Epithelial cell of proximal tubule (primary cell): ENCODE measurements around the gene CCL14. TPM values are rescaled to one million over a fixed set of nuclear protein-coding genes. Genes with fewer than 3 reads are reported as not detected.

ENCODE experiments used
- DNase-seq: peaks from one replicate; pipeline ENCODE4 v3.0.0-alpha.2; 2011; ENCODE audit warnings: low read depth
- H3K4me3 ChIP-seq: 2 replicates; pipeline ENCODE4 v1.5.1; 2011; ENCODE audit warnings: low read depth, mild to moderate bottlenecking, low read length
- CTCF ChIP-seq: conservative IDR thresholded peaks from 2 replicates; pipeline ENCODE4 v1.5.1; 2012; ENCODE audit warnings: low read depth, mild to moderate bottlenecking, low read length
- total RNA-seq: library from RNA; depleted of rRNA; stranded (reverse); fragments of >200 nt; gene quantifications from 2 replicates; pipeline ENCODE4 v1.2.3, GENCODE V29; 2015

CCL14 gene
- total RNA-seq = not detected in 2 replicates

- TF ChIP-seq CTCF = no peak
- H3K4me3 ChIP-seq = no peak within 1 kb of the TSS
- no peak for DNase-seq
These were observed at the start of gene CCL14 for GRCh38 chr17:35986643-35987042. TSS of gene CCL14 (minus strand) at chr17:35986729. CDS start at chr17:35986649, 80 bp downstream.

- no peak for TF ChIP-seq CTCF
- H3K4me3 ChIP-seq = no peak overlapping the region
- DNase-seq = no peak
These were observed 49.7 kb upstream of the CCL14 start for GRCh38 chr17:36036235-36036634.

GRCh38 chr17:36034127-36034526 is 47.6 kb upstream of the CCL14 start:
- no peak for DNase-seq
- H3K4me3 ChIP-seq = no peak overlapping the region
- no peak for TF ChIP-seq CTCF

- H3K4me3 ChIP-seq = no peak overlapping the region
- TF ChIP-seq CTCF = no peak
- DNase-seq = no peak
These were observed 44.4 kb upstream of the CCL14 start for GRCh38 chr17:36030956-36031355.

- no peak overlapping the region for H3K4me3 ChIP-seq
- DNase-seq = no peak
- TF ChIP-seq CTCF = no peak
These were observed 41.2 kb upstream of the CCL14 start for GRCh38 chr17:36027761-36028160.

- H3K4me3 ChIP-seq = no peak overlapping the region
- DNase-seq = no peak
- TF ChIP-seq CTCF = no peak
These were observed 37.8 kb upstream of the CCL14 start for GRCh38 chr17:36024106-36024869.

GRCh38 chr17:36019423-36019822 is 32.9 kb upstream of the CCL14 start:
- no peak overlapping the region for H3K4me3 ChIP-seq
- TF ChIP-seq CTCF = no peak
- DNase-seq = no peak
